Measurements from ENCODE around the gene CCDC158.

DNA sequence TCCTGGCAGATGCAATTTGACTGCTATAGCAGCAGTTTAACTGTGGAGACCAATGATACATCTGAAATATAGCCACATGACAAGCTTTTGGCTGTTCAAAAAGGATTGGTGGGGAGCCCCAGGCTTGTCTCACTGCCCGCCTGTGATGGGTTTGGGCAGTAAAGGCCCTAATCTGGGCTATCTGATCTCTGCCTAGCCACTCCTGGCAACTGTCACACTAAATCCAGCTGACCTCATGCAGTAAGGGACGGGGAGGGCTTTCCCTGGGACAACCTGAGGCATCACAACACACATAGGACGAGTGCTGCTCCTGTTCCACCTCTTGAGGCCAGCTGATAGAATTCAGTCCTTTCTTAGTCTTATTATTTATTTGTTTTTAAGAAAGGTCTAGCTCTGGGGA, 56.2 kb downstream of the CCDC158 start:
- TF ChIP-seq, protein P1, sequence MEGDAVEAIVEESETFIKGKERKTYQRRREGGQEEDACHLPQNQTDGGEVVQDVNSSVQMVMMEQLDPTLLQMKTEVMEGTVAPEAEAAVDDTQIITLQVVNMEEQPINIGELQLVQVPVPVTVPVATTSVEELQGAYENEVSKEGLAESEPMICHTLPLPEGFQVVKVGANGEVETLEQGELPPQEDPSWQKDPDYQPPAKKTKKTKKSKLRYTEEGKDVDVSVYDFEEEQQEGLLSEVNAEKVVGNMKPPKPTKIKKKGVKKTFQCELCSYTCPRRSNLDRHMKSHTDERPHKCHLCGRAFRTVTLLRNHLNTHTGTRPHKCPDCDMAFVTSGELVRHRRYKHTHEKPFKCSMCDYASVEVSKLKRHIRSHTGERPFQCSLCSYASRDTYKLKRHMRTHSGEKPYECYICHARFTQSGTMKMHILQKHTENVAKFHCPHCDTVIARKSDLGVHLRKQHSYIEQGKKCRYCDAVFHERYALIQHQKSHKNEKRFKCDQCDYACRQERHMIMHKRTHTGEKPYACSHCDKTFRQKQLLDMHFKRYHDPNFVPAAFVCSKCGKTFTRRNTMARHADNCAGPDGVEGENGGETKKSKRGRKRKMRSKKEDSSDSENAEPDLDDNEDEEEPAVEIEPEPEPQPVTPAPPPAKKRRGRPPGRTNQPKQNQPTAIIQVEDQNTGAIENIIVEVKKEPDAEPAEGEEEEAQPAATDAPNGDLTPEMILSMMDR (IDR thresholded peaks at IDR 0.05): no peak
- TF ChIP-seq GATA3 (IDR thresholded peaks at IDR 0.05; ENCODE audit: borderline replicate concordance): no peak

Data from A549 (cell line).